NCI-H1694 (cell line): ENCODE measurements around the gene TSFM.
"Not testable (repeated sequence)": the region's sequence is repeated elsewhere in the genome, so short reads cannot be mapped to it uniquely, and the experiment has no call there.

Experiments
- DNase-seq: peaks from one replicate; lab custom pipeline; 2025; lab: John Stamatoyannopoulos, UW

Gene TSFM

GRCh38 chr12:57815177-57816000 is 32.8 kb downstream of the TSFM start:
- DNase-seq: no peak

- DNase-seq: peak; percentile 11
Observed at GRCh38 chr12:57816001-57816854, 33.6 kb downstream of the TSFM start.

- no peak for DNase-seq
Observed at GRCh38 chr12:57816855-57817151, 34.2 kb downstream of the TSFM start.

- no peak for DNase-seq
Observed at GRCh38 chr12:57817261-57817989, 34.8 kb downstream of the TSFM start.

- DNase-seq: not testable (repeated sequence)
Observed at GRCh38 chr12:57817990-57818331, 35.4 kb downstream of the TSFM start.

- not testable (repeated sequence) for DNase-seq
Observed at GRCh38 chr12:57820119-57820518, 37.5 kb downstream of the TSFM start.

- DNase-seq: not testable (repeated sequence)
Observed at GRCh38 chr12:57821015-57821414, 38.4 kb downstream of the TSFM start.

- DNase-seq: no peak
Observed at GRCh38 chr12:57821474-57822214, 39.1 kb downstream of the TSFM start.

GRCh38 chr12:57822392-57823130 is 40.0 kb downstream of the TSFM start:
- DNase-seq: no peak

- no peak for DNase-seq
Observed at GRCh38 chr12:57823131-57823907, 40.7 kb downstream of the TSFM start.

GRCh38 chr12:57823908-57824640 is 41.5 kb downstream of the TSFM start:
- no peak for DNase-seq

GRCh38 chr12:57825451-57825850 is 42.9 kb downstream of the TSFM start:
- DNase-seq: no peak

GRCh38 chr12:57826400-57826799 is 43.8 kb downstream of the TSFM start:
- DNase-seq: no peak

GRCh38 chr12:57826966-57827365 is 44.4 kb downstream of the TSFM start:
- no peak for DNase-seq

GRCh38 chr12:57829025-57829777 is 46.6 kb downstream of the TSFM start:
- no peak for DNase-seq

- no peak for DNase-seq
Observed at GRCh38 chr12:57830393-57830792, 47.8 kb downstream of the TSFM start.

- DNase-seq: no peak
Observed at GRCh38 chr12:57832966-57833365, 50.4 kb downstream of the TSFM start.

- no peak for DNase-seq
Observed at GRCh38 chr12:57833672-57834071, 51.1 kb downstream of the TSFM start.
